Osteocyte (in vitro differentiated cells): ENCODE data around the gene GET4. TPM values are rescaled to one million over a fixed set of nuclear protein-coding genes. Genes with fewer than 3 reads are reported as not detected.

Experiments
- DNase-seq: peaks from one replicate; pipeline ENCODE4 v3.0.0; 2021; ENCODE audit warnings: mixed read lengths; ENCODE audit not compliant: unreplicated experiment; ENCODE audit errors: extremely low spot score
- H3K27ac Mint-ChIP-seq: one replicate; pipeline ENCODE4 v1.8.0; 2021; ENCODE audit warnings: mild to moderate bottlenecking, mixed read lengths; ENCODE audit not compliant: unreplicated experiment
- H3K27me3 Mint-ChIP-seq: one replicate; pipeline ENCODE4 v1.8.0; 2021; ENCODE audit warnings: mixed read lengths; ENCODE audit not compliant: unreplicated experiment
- H3K36me3 Mint-ChIP-seq: one replicate; pipeline ENCODE4 v1.8.0; 2021; ENCODE audit warnings: mixed read lengths; ENCODE audit not compliant: unreplicated experiment
- H3K4me1 Mint-ChIP-seq: one replicate; pipeline ENCODE4 v1.8.0; 2021; ENCODE audit warnings: mixed read lengths; ENCODE audit not compliant: unreplicated experiment
- H3K4me3 Mint-ChIP-seq: one replicate; pipeline ENCODE4 v1.8.0; 2021; ENCODE audit warnings: mild to moderate bottlenecking, moderate library complexity, mixed read lengths; ENCODE audit not compliant: unreplicated experiment
- H3K9me3 Mint-ChIP-seq: one replicate; pipeline ENCODE4 v1.8.0; 2021; ENCODE audit warnings: mixed read lengths; ENCODE audit not compliant: unreplicated experiment
- CTCF ChIP-seq: fragments of 200-600 bp; sonication (generic); IDR thresholded peaks from 2 replicates; pipeline ENCODE4 v1.5.0; 2021; ENCODE audit warnings: antibody characterized with exemption, mild to moderate bottlenecking, moderate library complexity
- total RNA-seq: library from RNA; stranded (reverse); gene quantifications from 2 replicates; pipeline ENCODE4 v1.2.1, GENCODE V29; 2021

The GET4 gene
- total RNA-seq, 1 donor from 2014 or later, result 33.7 TPM

- TF ChIP-seq CTCF, result no peak
- Mint-ChIP-seq H3K36me3 (peaks cover 66% of the 10 kb centered on the region), H3K27ac (no peak overlapping the region), H3K4me1 (no peaks in the 10 kb centered on the region), H3K9me3 (no peaks in the 10 kb centered on the region), H3K27me3 (no peaks in the 10 kb centered on the region), H3K4me3 (no peak overlapping the region)
- DNase-seq, result no peak
These were observed 18.7 kb upstream of the GET4 start for GRCh38 chr7:857661-858060.

GRCh38 chr7:859359-860030 lies 16.9 kb upstream of the GET4 start:
- no peak for DNase-seq
- Mint-ChIP-seq H3K27ac (no peak overlapping the region), H3K4me3 (no peak overlapping the region), H3K36me3 (peaks cover 60% of the 10 kb centered on the region), H3K27me3 (no peaks in the 10 kb centered on the region), H3K9me3 (no peaks in the 10 kb centered on the region), H3K4me1 (no peaks in the 10 kb centered on the region)
- no peak for TF ChIP-seq CTCF

- H3K36me3 Mint-ChIP-seq, result peaks cover 61% of the 10 kb centered on the region
- no peak overlapping the region for H3K4me3 Mint-ChIP-seq
- H3K9me3 Mint-ChIP-seq, result no peaks in the 10 kb centered on the region
- H3K27ac Mint-ChIP-seq, result no peak overlapping the region
- DNase-seq, result no peak
- no peaks in the 10 kb centered on the region for H3K4me1 Mint-ChIP-seq
- TF ChIP-seq CTCF, result no peak
- no peaks in the 10 kb centered on the region for H3K27me3 Mint-ChIP-seq
These were observed 16.2 kb upstream of the GET4 start for GRCh38 chr7:860149-860548.

GRCh38 chr7:861222-861621 lies 15.1 kb upstream of the GET4 start:
- Mint-ChIP-seq H3K9me3 (no peaks in the 10 kb centered on the region), H3K27ac (peak overlapping the region; percentile 16)

GRCh38 chr7:862157-862556 lies 14.2 kb upstream of the GET4 start:
- Mint-ChIP-seq H3K36me3 (peaks cover 64% of the 10 kb centered on the region), H3K4me1 (peaks cover 3% of the 10 kb centered on the region), H3K4me3 (no peak overlapping the region), H3K27ac (no peak overlapping the region), H3K9me3 (no peaks in the 10 kb centered on the region), H3K27me3 (no peaks in the 10 kb centered on the region)
- no peak for DNase-seq
- TF ChIP-seq CTCF, result no peak

More at GRCh38 chr7:861222-861621, 15.1 kb upstream of the GET4 start:
- Mint-ChIP-seq H3K27me3 (no peaks in the 10 kb centered on the region), H3K4me3 (no peak overlapping the region), H3K4me1 (no peaks in the 10 kb centered on the region), H3K36me3 (peaks cover 64% of the 10 kb centered on the region)
- TF ChIP-seq CTCF, result no peak
- DNase-seq, result no peak
